GM19035 (cell line): ENCODE results near the gene ZNF524.
"Not testable (repeated sequence)": the region's sequence is repeated elsewhere in the genome, so short reads cannot be mapped to it uniquely, and the experiment has no call there.

Source experiments
- ATAC-seq: cut with Tn5 transposase; IDR thresholded peaks from one replicate; pipeline ENCODE4 v1.9.1; 2021; ENCODE audit not compliant: unreplicated experiment

ZNF524 gene

GRCh38 chr19:55581145-55581822 is 18.8 kb upstream of the ZNF524 start:
- ATAC-seq, result no peak

GRCh38 chr19:55581823-55582223 is 18.3 kb upstream of the ZNF524 start:
- ATAC-seq, result no peak

GRCh38 chr19:55582284-55582683 is 17.8 kb upstream of the ZNF524 start:
- ATAC-seq, result not testable (repeated sequence)

GRCh38 chr19:55583897-55584296 is 16.2 kb upstream of the ZNF524 start:
- ATAC-seq, result not testable (repeated sequence)

- ATAC-seq, result no peak
Measured at GRCh38 chr19:55584871-55585270, 15.2 kb upstream of the ZNF524 start.

- no peak for ATAC-seq
Measured at GRCh38 chr19:55585658-55586339, 14.3 kb upstream of the ZNF524 start.

GRCh38 chr19:55586976-55587668 is 13.0 kb upstream of the ZNF524 start:
- ATAC-seq, result peak; percentile 94

- ATAC-seq, result no peak
Measured at GRCh38 chr19:55588738-55589137, 11.3 kb upstream of the ZNF524 start.

GRCh38 chr19:55590109-55590508 is 10.0 kb upstream of the ZNF524 start:
- ATAC-seq, result no peak

GRCh38 chr19:55590617-55591016 is 9.5 kb upstream of the ZNF524 start:
- no peak for ATAC-seq

- ATAC-seq, result no peak
Measured at GRCh38 chr19:55591555-55591954, 8.5 kb upstream of the ZNF524 start.

GRCh38 chr19:55592391-55593090 is 7.5 kb upstream of the ZNF524 start:
- ATAC-seq, result no peak

GRCh38 chr19:55593096-55593772 is 6.9 kb upstream of the ZNF524 start:
- no peak for ATAC-seq

GRCh38 chr19:55594996-55595545 is 5.0 kb upstream of the ZNF524 start:
- no peak for ATAC-seq

GRCh38 chr19:55596304-55596703 is 3.8 kb upstream of the ZNF524 start:
- ATAC-seq, result no peak

GRCh38 chr19:55597501-55597921 is 2.6 kb upstream of the ZNF524 start:
- no peak for ATAC-seq

- ATAC-seq, result no peak
Measured at GRCh38 chr19:55598034-55598433, 2.1 kb upstream of the ZNF524 start.

- peak; percentile 59 for ATAC-seq
Measured at GRCh38 chr19:55598719-55599467, 1.2 kb upstream of the ZNF524 start.

GRCh38 chr19:55599468-55599841 is 633 bp upstream of the ZNF524 start, which contains the start of gene FIZ1:
Gene FIZ1, minus strand, starts transcription at chr19:55599517. Its CDS starts 1,652 bp downstream, at chr19:55597865.
- peak; percentile 54 for ATAC-seq

GRCh38 chr19:55600662-55601028 is 557 bp downstream of the ZNF524 start:
- ATAC-seq, result no peak
